Nephron progenitor cell (in vitro differentiated cells): ENCODE data around the gene FSCB.

Experiments
- DNase-seq: peaks from one replicate; pipeline ENCODE4 v3.0.0; 2021
- H3K27ac Mint-ChIP-seq: 2 replicates; pipeline ENCODE4 v1.8.0; 2021; ENCODE audit warnings: mild to moderate bottlenecking, moderate library complexity, mixed read lengths
- H3K27me3 Mint-ChIP-seq: 2 replicates; pipeline ENCODE4 v1.8.0; 2021; ENCODE audit warnings: mild to moderate bottlenecking, low read depth, mixed read lengths; ENCODE audit not compliant: poor library complexity
- H3K36me3 Mint-ChIP-seq: 2 replicates; pipeline ENCODE4 v1.8.0; 2021; ENCODE audit warnings: low read depth, mixed read lengths
- H3K4me1 Mint-ChIP-seq: 2 replicates; pipeline ENCODE4 v1.8.0; 2021; ENCODE audit warnings: mixed read lengths
- H3K4me3 Mint-ChIP-seq: 2 replicates; pipeline ENCODE4 v1.8.0; 2021; ENCODE audit warnings: mild to moderate bottlenecking, moderate library complexity, mixed read lengths
- H3K9me3 Mint-ChIP-seq: 2 replicates; pipeline ENCODE4 v1.8.0; 2021; ENCODE audit warnings: mild to moderate bottlenecking, moderate library complexity, mixed read lengths
- TF ChIP-seq, protein P1 (sequence below): fragments of 200-600 bp; sonication (generic); IDR thresholded peaks from 2 replicates; pipeline ENCODE4 v1.5.0; 2021; ENCODE audit warnings: antibody characterized with exemption

Gene FSCB

DNA sequence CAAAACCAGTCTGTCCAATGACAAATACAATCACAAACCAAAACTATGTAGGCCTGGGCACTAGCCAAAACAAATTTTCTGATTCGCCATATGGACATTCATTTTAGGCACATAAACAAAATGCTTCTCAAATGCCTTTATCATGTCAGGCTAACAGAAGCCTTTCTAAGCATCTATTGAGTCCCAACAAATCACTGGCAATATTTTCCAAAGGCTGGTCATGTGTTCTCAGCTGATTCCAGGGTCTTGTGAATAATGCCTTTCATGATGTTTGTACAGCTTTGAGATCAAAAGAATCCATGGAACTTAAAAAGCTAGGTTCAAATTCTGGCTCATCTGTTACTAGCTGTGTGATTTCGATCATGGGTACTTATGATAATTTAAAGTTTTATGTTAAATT, 16.1 kb downstream of the FSCB start:
- Mint-ChIP-seq H3K27ac (no peak overlapping the region), H3K9me3 (no peaks in the 10 kb centered on the region), H3K4me3 (no peak overlapping the region), H3K27me3 (no peaks in the 10 kb centered on the region), H3K36me3 (no peaks in the 10 kb centered on the region), H3K4me1 (no peaks in the 10 kb centered on the region)
- TF ChIP-seq, protein P1, sequence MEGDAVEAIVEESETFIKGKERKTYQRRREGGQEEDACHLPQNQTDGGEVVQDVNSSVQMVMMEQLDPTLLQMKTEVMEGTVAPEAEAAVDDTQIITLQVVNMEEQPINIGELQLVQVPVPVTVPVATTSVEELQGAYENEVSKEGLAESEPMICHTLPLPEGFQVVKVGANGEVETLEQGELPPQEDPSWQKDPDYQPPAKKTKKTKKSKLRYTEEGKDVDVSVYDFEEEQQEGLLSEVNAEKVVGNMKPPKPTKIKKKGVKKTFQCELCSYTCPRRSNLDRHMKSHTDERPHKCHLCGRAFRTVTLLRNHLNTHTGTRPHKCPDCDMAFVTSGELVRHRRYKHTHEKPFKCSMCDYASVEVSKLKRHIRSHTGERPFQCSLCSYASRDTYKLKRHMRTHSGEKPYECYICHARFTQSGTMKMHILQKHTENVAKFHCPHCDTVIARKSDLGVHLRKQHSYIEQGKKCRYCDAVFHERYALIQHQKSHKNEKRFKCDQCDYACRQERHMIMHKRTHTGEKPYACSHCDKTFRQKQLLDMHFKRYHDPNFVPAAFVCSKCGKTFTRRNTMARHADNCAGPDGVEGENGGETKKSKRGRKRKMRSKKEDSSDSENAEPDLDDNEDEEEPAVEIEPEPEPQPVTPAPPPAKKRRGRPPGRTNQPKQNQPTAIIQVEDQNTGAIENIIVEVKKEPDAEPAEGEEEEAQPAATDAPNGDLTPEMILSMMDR, result no peak
- DNase-seq, result no peak

DNA sequence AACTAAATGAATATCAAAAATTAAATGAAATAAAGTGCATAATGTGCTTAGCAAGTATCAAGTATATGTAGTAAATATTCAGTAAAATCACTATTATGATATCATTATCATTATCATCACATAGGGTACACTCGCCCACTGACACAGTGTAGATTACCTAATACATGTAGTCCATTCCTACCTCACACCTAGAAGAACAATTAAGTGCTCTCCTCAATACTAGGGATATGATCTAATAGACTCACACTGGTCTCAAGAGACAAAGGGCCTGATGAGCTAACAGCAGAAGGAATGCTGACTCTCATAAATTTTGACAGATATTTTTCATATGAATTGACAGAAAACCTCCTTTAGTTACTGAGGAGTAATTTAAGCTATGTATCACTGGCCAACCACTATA, 29.1 kb downstream of the FSCB start:
- H3K4me1 Mint-ChIP-seq, result no peaks in the 10 kb centered on the region
- DNase-seq, result no peak
- H3K4me3 Mint-ChIP-seq, result no peak overlapping the region

DNA sequence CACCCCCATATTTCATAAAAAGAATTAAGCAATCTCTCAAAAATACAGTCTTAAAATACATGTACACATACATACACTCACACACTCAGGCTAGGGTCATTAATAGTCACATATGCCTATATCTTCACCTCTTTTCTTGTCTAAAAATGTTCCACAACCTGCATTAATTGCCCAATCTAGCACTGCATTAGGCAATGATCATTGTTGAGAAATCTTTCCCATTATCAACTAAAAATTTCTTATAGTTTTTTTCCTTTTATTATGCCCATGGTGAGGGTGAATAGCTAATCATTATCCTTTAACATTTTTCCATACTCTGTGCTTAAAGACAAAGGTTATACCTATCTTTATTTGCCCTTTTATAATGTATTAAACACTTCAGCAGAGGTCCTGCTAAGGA, 38.3 kb downstream of the FSCB start:
- Mint-ChIP-seq H3K36me3 (no peaks in the 10 kb centered on the region), H3K9me3 (no peaks in the 10 kb centered on the region), H3K4me3 (no peak overlapping the region), H3K27me3 (no peaks in the 10 kb centered on the region), H3K27ac (no peak overlapping the region), H3K4me1 (peaks cover 4% of the 10 kb centered on the region)
- TF ChIP-seq, protein P1, result no peak
- DNase-seq, result no peak

More for the DNA sequence above, 29.1 kb downstream of the FSCB start:
- no peaks in the 10 kb centered on the region for H3K36me3 Mint-ChIP-seq
- TF ChIP-seq, protein P1, result no peak
- H3K27ac Mint-ChIP-seq, result no peak overlapping the region
- H3K27me3 Mint-ChIP-seq, result peaks cover 3% of the 10 kb centered on the region
- H3K9me3 Mint-ChIP-seq, result peaks cover 10% of the 10 kb centered on the region

DNA sequence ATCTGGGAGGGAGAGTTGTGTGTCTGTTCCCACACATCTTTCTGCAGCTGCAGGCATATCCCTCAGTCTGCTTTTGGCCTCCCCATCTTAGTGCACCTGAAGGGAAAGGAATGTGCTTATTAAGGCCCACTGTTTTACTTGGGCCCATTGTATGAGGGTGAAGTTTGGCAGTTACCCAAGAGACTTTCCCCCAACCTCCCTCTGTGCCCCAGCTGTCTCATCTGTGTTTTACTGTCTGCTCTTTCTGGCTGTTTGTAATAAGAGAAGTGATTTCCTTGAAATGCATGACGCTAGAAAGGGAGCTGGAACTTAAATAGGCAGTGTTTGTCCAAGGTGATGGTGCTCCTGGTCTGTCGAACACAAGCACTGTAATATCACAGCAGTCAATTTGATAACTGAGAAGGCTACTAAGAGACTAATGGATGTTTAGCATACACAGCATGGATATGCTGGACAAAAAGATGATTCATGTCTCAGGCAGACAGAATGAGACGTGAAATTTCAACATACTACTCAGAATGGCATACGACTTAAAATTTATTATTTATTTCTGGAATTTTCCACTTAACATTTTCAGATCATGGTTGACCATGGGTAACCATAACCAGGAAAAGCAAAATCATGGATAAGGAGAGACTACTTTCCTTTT, 43.6 kb downstream of the FSCB start:
- no peaks in the 10 kb centered on the region for H3K27me3 Mint-ChIP-seq
- TF ChIP-seq, protein P1, result no peak
- no peak for DNase-seq
- no peak overlapping the region for H3K4me3 Mint-ChIP-seq
- peaks cover 11% of the 10 kb centered on the region for H3K4me1 Mint-ChIP-seq
- H3K27ac Mint-ChIP-seq, result no peak overlapping the region
- H3K9me3 Mint-ChIP-seq, result no peaks in the 10 kb centered on the region
- H3K36me3 Mint-ChIP-seq, result no peaks in the 10 kb centered on the region

DNA sequence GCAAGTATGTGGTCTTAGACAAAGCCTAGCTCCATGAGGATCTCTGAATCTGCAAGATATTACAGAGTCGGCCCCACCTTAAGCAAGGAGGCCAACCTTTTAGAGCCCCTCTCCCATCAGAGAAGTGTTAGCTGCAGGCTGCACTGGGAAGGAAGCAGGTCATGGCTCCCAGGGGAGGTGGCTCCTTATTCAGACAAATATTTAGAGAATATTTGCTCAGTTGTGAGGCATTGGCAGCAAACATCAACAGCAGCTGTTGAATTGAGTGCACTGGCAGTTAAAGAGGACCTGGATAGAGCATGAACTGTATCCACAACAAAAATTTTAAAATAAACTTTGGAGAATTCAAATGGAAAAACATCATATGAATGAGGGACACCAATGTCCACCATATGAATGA, 44.7 kb downstream of the FSCB start:
- Mint-ChIP-seq H3K27me3 (no peaks in the 10 kb centered on the region), H3K4me3 (no peak overlapping the region), H3K4me1 (peaks cover 11% of the 10 kb centered on the region), H3K36me3 (no peaks in the 10 kb centered on the region), H3K9me3 (peaks cover 5% of the 10 kb centered on the region), H3K27ac (no peak overlapping the region)
- TF ChIP-seq, protein P1, result no peak
- DNase-seq, result no peak

DNA sequence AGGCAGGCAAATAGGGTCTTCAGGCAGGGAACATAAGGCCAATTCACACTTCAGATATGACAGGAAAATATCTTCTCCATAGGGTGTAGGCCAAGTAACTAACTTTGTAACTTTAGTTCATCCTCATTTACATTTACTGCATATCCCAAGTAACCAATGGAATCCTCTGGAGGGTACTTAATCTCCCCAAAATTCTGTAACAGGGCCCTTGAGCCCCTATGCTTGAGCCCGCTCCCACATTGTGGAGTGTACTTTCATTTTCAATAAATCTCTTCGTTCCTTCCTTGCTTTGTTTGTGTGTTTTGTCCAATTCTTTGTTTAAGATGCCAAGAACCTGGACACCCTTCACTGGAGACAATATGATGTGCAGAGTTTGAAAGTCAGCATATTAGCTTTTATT, 45.3 kb downstream of the FSCB start:
- Mint-ChIP-seq H3K9me3 (peaks cover 11% of the 10 kb centered on the region), H3K36me3 (no peaks in the 10 kb centered on the region), H3K27me3 (no peaks in the 10 kb centered on the region), H3K27ac (no peak overlapping the region), H3K4me3 (no peak overlapping the region), H3K4me1 (peaks cover 11% of the 10 kb centered on the region)
- TF ChIP-seq, protein P1, result no peak
- DNase-seq, result no peak
